H1 (cell line): ENCODE measurements around the gene TMEM203.

Source experiments
- EGR1 ChIP-seq: IDR thresholded peaks from 2 replicates; pipeline ENCODE4 v1.6.1; 2011; ENCODE audit warnings: low read depth, low read length, borderline replicate concordance
- EZH2 ChIP-seq: fragments of 200-600 bp; sonication (generic); IDR thresholded peaks from 2 replicates; pipeline ENCODE4 v1.7.1; 2012; ENCODE audit warnings: low read depth, mild to moderate bottlenecking, moderate library complexity, low read length, inconsistent platforms; ENCODE audit not compliant: severe bottlenecking
- GABPA ChIP-seq: IDR thresholded peaks from 2 replicates; pipeline ENCODE4 v1.6.1; 2011; ENCODE audit warnings: mild to moderate bottlenecking, low read length, moderate library complexity, borderline replicate concordance; ENCODE audit not compliant: insufficient read depth
- KDM1A ChIP-seq: fragments of 200-600, 300-600 bp; sonication (generic); IDR thresholded peaks from 2 replicates; pipeline ENCODE4 v1.7.1; 2016; ENCODE audit warnings: mild to moderate bottlenecking, low read length, borderline replicate concordance
- MAFK ChIP-seq: IDR thresholded peaks from 2 replicates; pipeline ENCODE4 v1.6.1; 2012; ENCODE audit warnings: low read depth, mild to moderate bottlenecking, improper control_type of control experiment, low read length
- POLR2A ChIP-seq, 2 experiments: IDR thresholded peaks; 1 replicate in 1 of 2; 2 replicates in 1 of 2; pipeline ENCODE4 v1.6.1; 2011; ENCODE audit warnings: low read depth in 2 of 2, low read length in 2 of 2, mild to moderate bottlenecking in 2 of 2; ENCODE audit errors: control extremely low read depth in 1 of 2
- POU5F1 ChIP-seq: IDR thresholded peaks from 2 replicates; pipeline ENCODE4 v1.6.1; 2011; ENCODE audit warnings: low read depth, mild to moderate bottlenecking, low read length, moderate library complexity
- SUZ12 ChIP-seq: fragments of 200-600 bp; sonication (generic); IDR thresholded peaks from 2 replicates; pipeline ENCODE4 v1.6.1; 2012; ENCODE audit warnings: mild to moderate bottlenecking, inconsistent platforms, low read length, moderate library complexity, mixed read lengths
- TAF1 ChIP-seq: IDR thresholded peaks from 2 replicates; pipeline ENCODE4 v1.6.1; 2011; ENCODE audit warnings: mild to moderate bottlenecking, low read depth, low read length
- TAF7 ChIP-seq: optimal IDR thresholded peaks from 2 replicates; pipeline ENCODE3; 2011; ENCODE audit warnings: low read depth, mild to moderate bottlenecking, inconsistent platforms, low read length, moderate library complexity, borderline replicate concordance
- TBP ChIP-seq: IDR thresholded peaks from 2 replicates; pipeline ENCODE4 v1.6.1; 2011; ENCODE audit warnings: low read depth, low read length, improper control_type of control experiment
- TCF12 ChIP-seq: IDR thresholded peaks from 2 replicates; pipeline ENCODE4 v1.6.1; 2011; ENCODE audit warnings: low read depth, mild to moderate bottlenecking, low read length
- YY1 ChIP-seq: IDR thresholded peaks from 2 replicates; pipeline ENCODE4 v1.6.1; 2011; ENCODE audit warnings: low read depth, mild to moderate bottlenecking, low read length
- TF ChIP-seq, protein P1 (sequence below), 3 experiments: IDR thresholded peaks; 1 replicate in 2 of 3; 2 replicates in 1 of 3; pipeline versions ENCODE4 v1.5.1 to v1.6.1; 2011; ENCODE audit warnings: low read length in 3 of 3, mild to moderate bottlenecking in 3 of 3, inconsistent platforms in 2 of 3, low read depth in 1 of 3, moderate library complexity in 1 of 3; ENCODE audit not compliant: insufficient read depth in 1 of 3; ENCODE audit errors: control extremely low read depth in 1 of 3

DNA sequence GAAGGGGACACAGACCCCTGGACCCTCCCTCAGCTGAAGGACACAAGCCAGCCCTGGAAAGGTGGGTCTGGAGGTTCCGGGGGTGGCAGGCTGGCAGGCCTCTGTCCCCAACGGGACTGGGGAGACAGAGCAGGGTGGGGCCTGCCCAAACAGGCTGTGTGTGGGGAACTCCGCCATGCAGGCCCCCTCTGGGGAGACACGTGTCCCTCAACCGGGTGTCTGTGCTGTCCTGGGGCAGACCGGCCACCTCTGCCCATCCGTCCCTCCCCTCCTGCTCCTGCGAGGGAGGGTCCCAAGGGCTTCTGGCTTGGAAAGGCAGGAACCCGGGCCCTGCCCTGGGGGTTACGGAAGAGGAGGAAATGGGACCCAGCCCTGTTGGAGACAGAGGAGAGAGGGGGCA, 26.7 kb upstream of the TMEM203 start:
- TF ChIP-seq TBP (no peak), GABPA (no peak), SUZ12 (no peak), MAFK (no peak), YY1 (no peak), TAF1 (no peak), POLR2A (IDR thresholded peaks at IDR 0.05; ENCODE audit: control extremely low read depth in 1 of 2, low read depth in 2 of 2, low read length in 2 of 2) (no peak), KDM1A (no peak), POU5F1 (no peak), TCF12 (no peak), EZH2 (no peak), EGR1 (no peak), TAF7 (no peak)
- TF ChIP-seq, protein P1, sequence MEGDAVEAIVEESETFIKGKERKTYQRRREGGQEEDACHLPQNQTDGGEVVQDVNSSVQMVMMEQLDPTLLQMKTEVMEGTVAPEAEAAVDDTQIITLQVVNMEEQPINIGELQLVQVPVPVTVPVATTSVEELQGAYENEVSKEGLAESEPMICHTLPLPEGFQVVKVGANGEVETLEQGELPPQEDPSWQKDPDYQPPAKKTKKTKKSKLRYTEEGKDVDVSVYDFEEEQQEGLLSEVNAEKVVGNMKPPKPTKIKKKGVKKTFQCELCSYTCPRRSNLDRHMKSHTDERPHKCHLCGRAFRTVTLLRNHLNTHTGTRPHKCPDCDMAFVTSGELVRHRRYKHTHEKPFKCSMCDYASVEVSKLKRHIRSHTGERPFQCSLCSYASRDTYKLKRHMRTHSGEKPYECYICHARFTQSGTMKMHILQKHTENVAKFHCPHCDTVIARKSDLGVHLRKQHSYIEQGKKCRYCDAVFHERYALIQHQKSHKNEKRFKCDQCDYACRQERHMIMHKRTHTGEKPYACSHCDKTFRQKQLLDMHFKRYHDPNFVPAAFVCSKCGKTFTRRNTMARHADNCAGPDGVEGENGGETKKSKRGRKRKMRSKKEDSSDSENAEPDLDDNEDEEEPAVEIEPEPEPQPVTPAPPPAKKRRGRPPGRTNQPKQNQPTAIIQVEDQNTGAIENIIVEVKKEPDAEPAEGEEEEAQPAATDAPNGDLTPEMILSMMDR (IDR thresholded peaks at IDR 0.05; ENCODE audit: control extremely low read depth in 1 of 3, insufficient read depth in 1 of 3, low read depth in 1 of 3, low read length in 3 of 3) = no peak
